ENCODE data around the gene PTMS.

DNA sequence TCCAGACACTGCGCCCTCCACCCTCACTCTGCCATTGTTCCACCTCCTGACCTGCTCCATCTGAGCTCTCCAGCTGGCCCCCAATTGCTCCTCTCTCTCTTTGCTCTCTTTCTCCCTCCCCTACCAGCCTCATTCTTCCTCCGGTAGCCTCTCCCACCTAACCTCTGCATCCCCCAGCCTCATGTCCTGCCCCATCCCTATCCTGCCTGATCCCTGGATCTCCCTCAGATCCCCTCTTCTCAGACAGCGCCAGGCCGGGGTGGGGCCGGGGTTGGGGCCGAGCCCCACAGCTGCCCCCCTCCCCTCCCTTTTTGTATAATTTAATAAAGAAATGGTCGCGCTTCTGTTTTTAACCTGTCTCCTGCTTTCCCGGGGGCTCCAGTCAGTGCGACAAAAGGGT, 4.4 kb downstream of the PTMS start:
- TF ChIP-seq CHD2 (IDR thresholded peaks at IDR 0.05; ENCODE audit: borderline replicate concordance, low read depth, low read length) (no peak), IKZF2 (IDR thresholded peaks at IDR 0.05) (no peak), JUND (IDR thresholded peaks at IDR 0.05; ENCODE audit: low read depth, low read length) (no peak), POLR2AphosphoS5 (IDR thresholded peaks at IDR 0.05; ENCODE audit: low read length) (no peak), HCFC1 (IDR thresholded peaks at IDR 0.05; ENCODE audit: low read length) (no peak), BHLHE40 (IDR thresholded peaks at IDR 0.05; ENCODE audit: borderline replicate concordance in 1 of 2, low read depth in 2 of 2, low read length in 1 of 2) (no peak), EZH2 (IDR thresholded peaks at IDR 0.05; ENCODE audit: borderline replicate concordance, control insufficient read depth, low read depth, low read length) (no peak), MXI1 (IDR thresholded peaks at IDR 0.05; ENCODE audit: low read depth, low read length) (no peak)
- TF ChIP-seq, protein P1, sequence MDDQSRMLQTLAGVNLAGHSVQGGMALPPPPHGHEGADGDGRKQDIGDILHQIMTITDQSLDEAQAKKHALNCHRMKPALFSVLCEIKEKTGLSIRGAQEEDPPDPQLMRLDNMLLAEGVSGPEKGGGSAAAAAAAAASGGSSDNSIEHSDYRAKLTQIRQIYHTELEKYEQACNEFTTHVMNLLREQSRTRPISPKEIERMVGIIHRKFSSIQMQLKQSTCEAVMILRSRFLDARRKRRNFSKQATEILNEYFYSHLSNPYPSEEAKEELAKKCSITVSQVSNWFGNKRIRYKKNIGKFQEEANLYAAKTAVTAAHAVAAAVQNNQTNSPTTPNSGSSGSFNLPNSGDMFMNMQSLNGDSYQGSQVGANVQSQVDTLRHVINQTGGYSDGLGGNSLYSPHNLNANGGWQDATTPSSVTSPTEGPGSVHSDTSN (IDR thresholded peaks at IDR 0.05; ENCODE audit: insufficient replicate concordance, low read depth, low read length): no peak
- TF ChIP-seq, protein P2, sequence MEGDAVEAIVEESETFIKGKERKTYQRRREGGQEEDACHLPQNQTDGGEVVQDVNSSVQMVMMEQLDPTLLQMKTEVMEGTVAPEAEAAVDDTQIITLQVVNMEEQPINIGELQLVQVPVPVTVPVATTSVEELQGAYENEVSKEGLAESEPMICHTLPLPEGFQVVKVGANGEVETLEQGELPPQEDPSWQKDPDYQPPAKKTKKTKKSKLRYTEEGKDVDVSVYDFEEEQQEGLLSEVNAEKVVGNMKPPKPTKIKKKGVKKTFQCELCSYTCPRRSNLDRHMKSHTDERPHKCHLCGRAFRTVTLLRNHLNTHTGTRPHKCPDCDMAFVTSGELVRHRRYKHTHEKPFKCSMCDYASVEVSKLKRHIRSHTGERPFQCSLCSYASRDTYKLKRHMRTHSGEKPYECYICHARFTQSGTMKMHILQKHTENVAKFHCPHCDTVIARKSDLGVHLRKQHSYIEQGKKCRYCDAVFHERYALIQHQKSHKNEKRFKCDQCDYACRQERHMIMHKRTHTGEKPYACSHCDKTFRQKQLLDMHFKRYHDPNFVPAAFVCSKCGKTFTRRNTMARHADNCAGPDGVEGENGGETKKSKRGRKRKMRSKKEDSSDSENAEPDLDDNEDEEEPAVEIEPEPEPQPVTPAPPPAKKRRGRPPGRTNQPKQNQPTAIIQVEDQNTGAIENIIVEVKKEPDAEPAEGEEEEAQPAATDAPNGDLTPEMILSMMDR (IDR thresholded peaks at IDR 0.05 in 2 of 3, conservative IDR thresholded peaks at IDR 0.05 in 1 of 3; ENCODE audit: control insufficient read depth in 2 of 3, extremely low read depth in 1 of 3, insufficient read depth in 1 of 3, low read depth in 3 of 3, low read length in 3 of 3): no peak
- TF ChIP-seq, protein P3, sequence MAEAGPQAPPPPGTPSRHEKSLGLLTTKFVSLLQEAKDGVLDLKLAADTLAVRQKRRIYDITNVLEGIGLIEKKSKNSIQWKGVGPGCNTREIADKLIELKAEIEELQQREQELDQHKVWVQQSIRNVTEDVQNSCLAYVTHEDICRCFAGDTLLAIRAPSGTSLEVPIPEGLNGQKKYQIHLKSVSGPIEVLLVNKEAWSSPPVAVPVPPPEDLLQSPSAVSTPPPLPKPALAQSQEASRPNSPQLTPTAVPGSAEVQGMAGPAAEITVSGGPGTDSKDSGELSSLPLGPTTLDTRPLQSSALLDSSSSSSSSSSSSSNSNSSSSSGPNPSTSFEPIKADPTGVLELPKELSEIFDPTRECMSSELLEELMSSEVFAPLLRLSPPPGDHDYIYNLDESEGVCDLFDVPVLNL (IDR thresholded peaks at IDR 0.05; ENCODE audit: low read depth, low read length): no peak
